Smooth muscle cell (in vitro differentiated cells): Measurements from ENCODE around the gene PAQR3. TPM values are rescaled to one million over a fixed set of nuclear protein-coding genes. Genes with fewer than 3 reads are reported as not detected.
"Not testable (repeated sequence)": the region's sequence is repeated elsewhere in the genome, so short reads cannot be mapped to it uniquely, and the experiment has no call there.

ENCODE experiments used
- DNase-seq: peaks from one replicate; lab custom pipeline; 2025; ENCODE audit not compliant: unreplicated experiment; lab: John Stamatoyannopoulos, UW
- H2AFZ ChIP-seq: fragments of 200-600 bp; sonication (generic); 2 replicates; pipeline ENCODE4 v1.6.0; 2016; ENCODE audit warnings: antibody characterized with exemption, low read depth, mild to moderate bottlenecking
- H3F3A ChIP-seq: fragments of 200-600 bp; sonication (generic); 2 replicates; pipeline ENCODE4 v1.6.0; 2017; ENCODE audit warnings: antibody characterized with exemption, low read depth
- H3K27ac ChIP-seq: fragments of 200-600 bp; sonication (generic); 2 replicates; pipeline ENCODE4 v1.5.1; 2016; ENCODE audit warnings: low read depth, mild to moderate bottlenecking
- H3K27me3 ChIP-seq: fragments of 200-600 bp; sonication (generic); 2 replicates; pipeline ENCODE4 v1.6.1; 2016; ENCODE audit warnings: low read depth, mild to moderate bottlenecking
- H3K36me3 ChIP-seq: fragments of 200-600 bp; sonication (generic); 2 replicates; pipeline ENCODE4 v1.5.1; 2016; ENCODE audit warnings: low read depth
- H3K4me1 ChIP-seq: fragments of 200-600 bp; sonication (generic); 2 replicates; pipeline ENCODE4 v1.5.1; 2016; ENCODE audit warnings: low read depth
- H3K4me2 ChIP-seq: fragments of 200-600 bp; sonication (generic); 2 replicates; pipeline ENCODE4 v1.6.0; 2016; ENCODE audit warnings: mild to moderate bottlenecking
- H3K4me3 ChIP-seq: fragments of 200-600 bp; sonication (generic); 2 replicates; pipeline ENCODE4 v1.5.1; 2016; ENCODE audit warnings: mild to moderate bottlenecking
- H3K79me2 ChIP-seq: fragments of 200-600 bp; sonication (generic); 2 replicates; pipeline ENCODE4 v1.6.0; 2016; ENCODE audit warnings: low read depth, mild to moderate bottlenecking
- H3K9ac ChIP-seq: fragments of 200-600 bp; sonication (generic); 2 replicates; pipeline ENCODE4 v1.6.0; 2016; ENCODE audit warnings: low read depth
- H3K9me3 ChIP-seq: fragments of 200-600 bp; sonication (generic); replicated peaks from 2 replicates; pipeline ENCODE4 v1.5.1; 2016; ENCODE audit warnings: low read depth
- H4K20me1 ChIP-seq: fragments of 200-600 bp; sonication (generic); 2 replicates; pipeline ENCODE4 v1.6.0; 2016; ENCODE audit warnings: low read depth
- WGBS: methylation state at CpG from one replicate; pipeline ENCODE4 v1.1.7; 2016; ENCODE audit warnings: low lambda C conversion rate; 5-methylcytosine and 5-hydroxymethylcytosine counted together
- polyA plus RNA-seq: library from polyadenylated mRNA; unstranded; fragments of >200 nt; fragmentation: Nextera tagmentation; extraction: Ambion mirVana; gene quantifications from 2 replicates; pipeline ENCODE4 v1.2.1, GENCODE V29; 2016
- total RNA-seq: library from RNA; depleted of rRNA; stranded (reverse); fragments of >200 nt; gene quantifications from 2 replicates; pipeline ENCODE4 v1.2.3, GENCODE V29; 2014
- TF ChIP-seq, protein P1 (sequence below): fragments of 200-600 bp; sonication (generic); IDR thresholded peaks from 2 replicates; pipeline ENCODE4 v1.5.1; 2017; ENCODE audit warnings: borderline replicate concordance, mild to moderate bottlenecking, antibody characterized with exemption; ENCODE audit not compliant: insufficient read depth, poor library complexity, severe bottlenecking

PAQR3 gene
- total and polyA plus RNA-seq, 2 experiments from 2014 or later, result 10.8 to 20.4 TPM

DNA sequence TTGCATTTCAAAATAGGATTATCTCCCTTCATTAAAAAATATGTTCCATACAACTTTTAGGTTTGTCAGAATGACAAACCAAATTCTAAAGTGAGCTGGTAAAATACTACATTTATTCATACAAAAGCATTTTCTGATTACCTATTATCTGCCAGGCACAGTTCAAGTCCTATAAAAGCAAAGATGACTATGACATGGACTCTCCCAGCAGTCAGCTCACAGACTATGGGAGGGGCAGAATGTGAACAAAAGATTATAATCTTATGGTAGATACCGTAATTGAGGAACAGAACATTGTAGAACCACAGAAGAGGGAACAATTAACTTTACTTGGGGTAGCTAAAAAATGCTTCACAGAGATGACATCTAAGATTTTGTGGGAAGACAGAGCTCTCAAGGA lies 12.4 kb downstream of the PAQR3 start:
- 71% methylated on average over 1 of the region's 1 CpG for WGBS
- H3K27me3 ChIP-seq, result no peaks in the 10 kb centered on the region
- H3K9me3 ChIP-seq, result no peaks in the 10 kb centered on the region
- no peak overlapping the region for H3K4me2 ChIP-seq
- no peaks in the 10 kb centered on the region for H3K79me2 ChIP-seq
- no peaks in the 10 kb centered on the region for H4K20me1 ChIP-seq
- H3K4me3 ChIP-seq, result no peak overlapping the region
- no peak overlapping the region for H2AFZ ChIP-seq
- DNase-seq, result no peak
- no peaks in the 10 kb centered on the region for H3K4me1 ChIP-seq
- TF ChIP-seq, protein P1, sequence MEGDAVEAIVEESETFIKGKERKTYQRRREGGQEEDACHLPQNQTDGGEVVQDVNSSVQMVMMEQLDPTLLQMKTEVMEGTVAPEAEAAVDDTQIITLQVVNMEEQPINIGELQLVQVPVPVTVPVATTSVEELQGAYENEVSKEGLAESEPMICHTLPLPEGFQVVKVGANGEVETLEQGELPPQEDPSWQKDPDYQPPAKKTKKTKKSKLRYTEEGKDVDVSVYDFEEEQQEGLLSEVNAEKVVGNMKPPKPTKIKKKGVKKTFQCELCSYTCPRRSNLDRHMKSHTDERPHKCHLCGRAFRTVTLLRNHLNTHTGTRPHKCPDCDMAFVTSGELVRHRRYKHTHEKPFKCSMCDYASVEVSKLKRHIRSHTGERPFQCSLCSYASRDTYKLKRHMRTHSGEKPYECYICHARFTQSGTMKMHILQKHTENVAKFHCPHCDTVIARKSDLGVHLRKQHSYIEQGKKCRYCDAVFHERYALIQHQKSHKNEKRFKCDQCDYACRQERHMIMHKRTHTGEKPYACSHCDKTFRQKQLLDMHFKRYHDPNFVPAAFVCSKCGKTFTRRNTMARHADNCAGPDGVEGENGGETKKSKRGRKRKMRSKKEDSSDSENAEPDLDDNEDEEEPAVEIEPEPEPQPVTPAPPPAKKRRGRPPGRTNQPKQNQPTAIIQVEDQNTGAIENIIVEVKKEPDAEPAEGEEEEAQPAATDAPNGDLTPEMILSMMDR, result no peak
- no peak overlapping the region for H3K9ac ChIP-seq
- no peaks in the 10 kb centered on the region for H3F3A ChIP-seq
- no peaks in the 10 kb centered on the region for H3K36me3 ChIP-seq
- H3K27ac ChIP-seq, result no peak overlapping the region

DNA sequence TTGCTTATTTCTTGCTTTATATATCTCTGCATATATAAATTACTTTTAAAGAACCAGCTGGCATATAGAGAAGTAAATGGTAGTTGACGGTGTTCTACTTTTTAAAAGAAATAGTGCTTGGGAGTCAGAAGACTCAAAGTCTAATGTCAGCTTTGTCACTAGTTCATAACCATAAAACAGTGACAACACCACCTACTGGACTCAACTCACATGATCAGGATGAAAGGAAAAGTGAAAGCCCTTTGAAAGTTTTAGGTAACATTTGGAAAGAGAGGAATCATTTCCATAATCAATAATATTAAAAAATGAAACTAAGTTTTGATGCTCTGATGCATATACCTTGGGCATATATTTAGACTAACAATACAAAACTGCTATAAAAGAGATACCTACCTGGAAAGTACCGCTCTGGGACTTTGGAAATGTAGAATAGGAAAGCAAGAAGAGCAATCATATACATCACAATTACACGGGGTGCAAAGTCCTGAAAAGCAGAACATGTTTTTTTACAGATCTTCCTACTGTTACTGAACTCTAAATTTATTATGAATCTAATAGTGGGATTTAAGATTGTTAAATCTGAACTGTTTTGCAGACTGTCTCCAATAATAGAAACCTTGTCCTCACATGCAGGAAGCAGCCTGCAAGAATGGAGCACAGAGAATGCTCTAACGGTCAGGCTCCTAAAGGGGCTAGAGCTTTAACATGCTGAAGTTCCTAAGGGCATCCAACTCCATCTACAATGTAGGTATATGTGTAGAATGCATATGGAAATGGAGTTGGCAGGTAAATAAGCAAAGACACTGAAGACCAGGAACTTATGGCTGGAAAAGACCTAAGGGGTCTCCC lies 15.6 kb downstream of the PAQR3 start:
- Histone ChIP-seq H3K27ac (no peak overlapping the region), H3K27me3 (no peaks in the 10 kb centered on the region), H3K4me3 (no peak overlapping the region), H3F3A (no peaks in the 10 kb centered on the region), H2AFZ (no peak overlapping the region), H3K9ac (no peak overlapping the region), H4K20me1 (no peaks in the 10 kb centered on the region), H3K4me1 (no peaks in the 10 kb centered on the region), H3K9me3 (no peaks in the 10 kb centered on the region), H3K36me3 (peaks cover 5% of the 10 kb centered on the region), H3K4me2 (no peak overlapping the region), H3K79me2 (no peaks in the 10 kb centered on the region)
- 93% methylated on average over 4 of the region's 4 CpGs for WGBS
- TF ChIP-seq, protein P1, result no peak
- no peak for DNase-seq

DNA sequence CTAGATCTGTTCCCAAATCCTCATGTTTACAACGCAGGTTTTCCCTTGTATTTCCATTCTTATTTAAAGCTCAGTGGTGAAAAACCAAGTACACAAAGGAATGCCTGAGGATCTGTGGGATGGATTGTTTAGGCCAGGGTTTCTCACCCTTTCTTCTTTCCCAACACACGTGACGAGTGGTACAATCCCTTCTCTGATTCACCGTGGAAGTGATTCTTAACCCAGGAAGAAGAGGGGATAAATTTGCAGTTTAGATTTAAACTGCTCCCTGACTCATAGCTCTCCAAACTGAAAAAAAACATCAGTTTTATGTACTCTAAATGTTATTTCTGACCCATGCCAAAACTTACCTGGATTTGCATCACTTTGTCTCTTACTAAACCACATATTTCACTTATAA lies 17.0 kb downstream of the PAQR3 start:
- no peak for DNase-seq
- Histone ChIP-seq H2AFZ (no peak overlapping the region), H3K4me2 (no peak overlapping the region), H3K9me3 (no peaks in the 10 kb centered on the region), H4K20me1 (no peaks in the 10 kb centered on the region), H3K4me1 (no peaks in the 10 kb centered on the region), H3K79me2 (no peaks in the 10 kb centered on the region), H3K27me3 (no peaks in the 10 kb centered on the region), H3K9ac (no peak overlapping the region), H3K36me3 (peaks cover 5% of the 10 kb centered on the region), H3F3A (no peaks in the 10 kb centered on the region), H3K4me3 (no peak overlapping the region), H3K27ac (no peak overlapping the region)
- TF ChIP-seq, protein P1, result no peak
- WGBS, result 52% methylated on average over 4 of the region's 4 CpGs

DNA sequence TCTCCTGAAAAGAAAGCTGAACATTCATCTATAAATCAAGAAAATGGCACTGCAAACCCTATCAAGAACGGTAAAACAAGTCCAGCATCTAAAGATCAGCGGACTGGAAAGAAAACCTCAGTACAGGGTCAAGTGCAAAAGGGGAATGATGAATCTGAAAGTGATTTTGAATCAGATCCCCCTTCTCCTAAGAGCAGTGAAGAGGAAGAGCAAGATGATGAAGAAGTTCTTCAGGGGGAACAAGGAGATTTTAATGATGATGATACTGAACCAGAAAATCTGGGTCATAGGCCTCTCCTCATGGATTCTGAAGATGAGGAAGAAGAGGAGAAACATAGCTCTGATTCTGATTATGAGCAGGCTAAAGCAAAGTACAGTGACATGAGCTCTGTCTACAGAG lies 28.6 kb downstream of the PAQR3 start:
- no peaks in the 10 kb centered on the region for H3K4me1 ChIP-seq
- 98% methylated on average over 2 of the region's 2 CpGs for WGBS
- TF ChIP-seq, protein P1, result no peak

DNA sequence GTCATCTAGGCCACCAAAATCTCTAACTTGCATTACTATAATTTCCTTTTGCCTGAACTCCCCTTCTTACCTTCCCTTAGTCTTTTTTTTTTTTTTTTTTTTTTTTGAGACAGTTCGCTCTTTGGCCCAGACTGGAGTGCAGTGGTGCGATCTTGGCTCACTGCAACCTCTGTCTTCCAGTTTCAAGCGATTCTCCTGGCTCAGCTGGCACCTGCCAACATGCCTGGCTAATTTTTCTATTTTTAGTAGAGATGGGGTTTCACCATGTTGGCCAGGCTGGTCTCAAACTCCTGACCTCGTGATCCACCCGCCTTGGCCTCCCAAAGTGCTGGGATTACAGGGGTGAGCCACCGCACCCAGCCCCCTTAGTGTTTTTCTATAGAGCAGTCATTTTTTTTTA lies 30.3 kb downstream of the PAQR3 start:
- DNase-seq, H3K27me3 ChIP-seq, H3K9ac ChIP-seq, H3K4me3 ChIP-seq, H3K9me3 ChIP-seq, H4K20me1 ChIP-seq, H3K27ac ChIP-seq, H3K36me3 ChIP-seq, H3K4me1 ChIP-seq, H3K79me2 ChIP-seq, H3K4me2 ChIP-seq, H3F3A ChIP-seq, H2AFZ ChIP-seq: not testable (repeated sequence)
- 97% methylated on average over 6 of the region's 6 CpGs for WGBS

More for the DNA sequence above, 28.6 kb downstream of the PAQR3 start:
- no peaks in the 10 kb centered on the region for H4K20me1 ChIP-seq
- H3K79me2 ChIP-seq, result no peaks in the 10 kb centered on the region
- H3K4me2 ChIP-seq, result no peak overlapping the region
- H3K27me3 ChIP-seq, result no peaks in the 10 kb centered on the region
- H3K9me3 ChIP-seq, result no peaks in the 10 kb centered on the region
- H3K36me3 ChIP-seq, result peaks cover 8% of the 10 kb centered on the region
- H3K9ac ChIP-seq, result no peak overlapping the region
- no peak overlapping the region for H3K27ac ChIP-seq
- no peak for DNase-seq
- no peak overlapping the region for H2AFZ ChIP-seq
- no peak overlapping the region for H3K4me3 ChIP-seq
- H3F3A ChIP-seq, result no peaks in the 10 kb centered on the region
